ENCODE results near the gene ATG5.
"Not testable (repeated sequence)": the region's sequence is repeated elsewhere in the genome, so short reads cannot be mapped to it uniquely, and the experiment has no call there.

Gene ATG5

GRCh38 chr6:106158816-106159215 is 166.7 kb downstream of the ATG5 start:
- no peak for DNase-seq

- peak in 2 of 56 donors; percentile 6 for DNase-seq
Observed at GRCh38 chr6:106156863-106157262, 168.7 kb downstream of the ATG5 start.

- DNase-seq = no peak
Observed at GRCh38 chr6:106156413-106156812, 169.1 kb downstream of the ATG5 start.

GRCh38 chr6:106155219-106155830 is 170.2 kb downstream of the ATG5 start:
- no peak for DNase-seq

- no peak for DNase-seq
Observed at GRCh38 chr6:106154326-106154725, 171.2 kb downstream of the ATG5 start.

GRCh38 chr6:106152952-106153351 is 172.6 kb downstream of the ATG5 start:
- DNase-seq = no peak

- DNase-seq = not testable (repeated sequence)
Observed at GRCh38 chr6:106152476-106152875, 173.1 kb downstream of the ATG5 start.

GRCh38 chr6:106149472-106150069 is 176.0 kb downstream of the ATG5 start:
- DNase-seq = no peak

GRCh38 chr6:106147476-106147875 is 178.1 kb downstream of the ATG5 start:
- DNase-seq = no peak

- DNase-seq = no peak
Observed at GRCh38 chr6:106146852-106147351, 178.7 kb downstream of the ATG5 start.

- no peak for DNase-seq
Observed at GRCh38 chr6:106145741-106146227, 179.8 kb downstream of the ATG5 start.

- no peak for DNase-seq
Observed at GRCh38 chr6:106145144-106145543, 180.4 kb downstream of the ATG5 start.

- no peak for DNase-seq
Observed at GRCh38 chr6:106143665-106144064, 181.9 kb downstream of the ATG5 start.

- DNase-seq = no peak
Observed at GRCh38 chr6:106142876-106143431, 182.6 kb downstream of the ATG5 start.

- DNase-seq = no peak
Observed at GRCh38 chr6:106141441-106142237, 183.9 kb downstream of the ATG5 start.

- DNase-seq = no peak
Observed at GRCh38 chr6:106138151-106138550, 187.4 kb downstream of the ATG5 start.

GRCh38 chr6:106136845-106137244 is 188.7 kb downstream of the ATG5 start:
- DNase-seq = no peak

- no peak for DNase-seq
Observed at GRCh38 chr6:106135911-106136571, 189.5 kb downstream of the ATG5 start.

GRCh38 chr6:106134906-106135634 is 190.5 kb downstream of the ATG5 start:
- DNase-seq = no peak

Measured in nucleus accumbens (tissue), 56 donors.